SK-N-DZ (cell line): Measurements from ENCODE around the gene CACNA1I.

ENCODE experiments used
- DNase-seq: peaks from one replicate; pipeline ENCODE4 v3.0.0-alpha.2; 2015; ENCODE audit warnings: low spot score

CACNA1I gene

DNA sequence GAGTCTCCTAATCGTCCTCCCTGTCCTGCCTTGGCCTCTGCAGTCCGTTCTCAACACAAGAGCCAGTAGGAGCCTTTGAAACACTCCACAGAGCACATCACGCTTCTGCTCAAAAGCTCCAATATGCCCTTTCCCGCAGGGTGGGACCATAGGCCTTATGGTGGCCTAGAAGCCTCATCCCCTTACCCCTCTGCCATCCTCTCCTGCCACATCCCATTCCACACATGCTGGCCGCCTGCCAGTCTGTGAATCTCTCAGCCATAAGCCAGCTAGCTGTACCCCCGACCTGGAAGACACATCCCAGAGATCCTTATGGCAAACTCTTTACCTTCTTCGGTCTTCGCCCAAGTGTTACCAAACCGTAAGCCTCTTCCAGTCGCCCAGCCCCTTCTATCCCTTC lies 165.2 kb downstream of the CACNA1I start:
- DNase-seq, result no peak

DNA sequence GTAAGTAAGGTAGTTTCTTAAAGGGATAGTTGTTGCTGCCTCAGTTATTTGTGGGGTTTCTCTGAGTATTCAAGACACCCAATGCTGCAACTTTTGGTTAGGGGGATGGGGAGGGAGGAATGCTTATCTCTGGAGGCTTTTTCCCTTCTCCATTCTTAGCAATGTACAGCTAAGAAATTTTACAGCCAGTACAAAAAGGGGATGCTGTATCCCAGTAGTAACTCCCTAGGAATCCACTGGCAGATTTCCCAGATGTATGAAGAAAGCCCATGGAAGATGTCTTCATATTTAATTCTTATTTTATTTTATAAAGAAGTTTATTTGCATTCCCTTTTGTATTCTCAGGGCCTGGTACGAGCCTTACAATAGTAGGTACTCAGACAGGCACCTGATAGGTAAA lies 168.2 kb downstream of the CACNA1I start:
- DNase-seq, result no peak
